Loucy (cell line): ENCODE measurements around the gene NRG2.

Source experiments
- EZH2phosphoT487 ChIP-seq: fragments of 200-600 bp; IDR thresholded peaks from 2 replicates; pipeline ENCODE4 v1.6.1; 2018; ENCODE audit warnings: antibody characterized with exemption, mild to moderate bottlenecking, moderate library complexity, borderline replicate concordance
- TF ChIP-seq, protein P1 (sequence below): fragments of 200-600 bp; sonication (generic); conservative IDR thresholded peaks from 2 replicates; pipeline ENCODE4 v1.5.1; 2014; ENCODE audit warnings: mild to moderate bottlenecking, antibody characterized with exemption, low read length

DNA sequence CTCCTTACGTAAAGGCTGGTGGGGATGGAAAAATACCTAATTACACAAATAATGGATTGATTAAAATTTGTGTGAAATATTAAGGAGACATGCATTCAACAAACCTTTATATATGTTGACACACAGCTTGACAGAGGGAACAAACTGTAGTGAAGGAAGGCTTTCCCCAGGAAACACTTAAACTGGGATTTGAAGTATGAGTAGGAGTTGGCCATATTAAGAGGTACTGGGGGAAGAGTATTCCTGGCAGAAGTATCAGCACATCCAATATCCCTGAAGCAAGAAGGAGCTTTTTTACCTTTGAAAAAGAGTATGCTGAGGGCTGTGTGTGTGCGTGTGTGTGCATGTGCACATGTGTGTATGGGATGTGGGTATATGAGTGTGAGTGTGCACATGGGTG lies 136.4 kb downstream of the NRG2 start:
- TF ChIP-seq, protein P1, sequence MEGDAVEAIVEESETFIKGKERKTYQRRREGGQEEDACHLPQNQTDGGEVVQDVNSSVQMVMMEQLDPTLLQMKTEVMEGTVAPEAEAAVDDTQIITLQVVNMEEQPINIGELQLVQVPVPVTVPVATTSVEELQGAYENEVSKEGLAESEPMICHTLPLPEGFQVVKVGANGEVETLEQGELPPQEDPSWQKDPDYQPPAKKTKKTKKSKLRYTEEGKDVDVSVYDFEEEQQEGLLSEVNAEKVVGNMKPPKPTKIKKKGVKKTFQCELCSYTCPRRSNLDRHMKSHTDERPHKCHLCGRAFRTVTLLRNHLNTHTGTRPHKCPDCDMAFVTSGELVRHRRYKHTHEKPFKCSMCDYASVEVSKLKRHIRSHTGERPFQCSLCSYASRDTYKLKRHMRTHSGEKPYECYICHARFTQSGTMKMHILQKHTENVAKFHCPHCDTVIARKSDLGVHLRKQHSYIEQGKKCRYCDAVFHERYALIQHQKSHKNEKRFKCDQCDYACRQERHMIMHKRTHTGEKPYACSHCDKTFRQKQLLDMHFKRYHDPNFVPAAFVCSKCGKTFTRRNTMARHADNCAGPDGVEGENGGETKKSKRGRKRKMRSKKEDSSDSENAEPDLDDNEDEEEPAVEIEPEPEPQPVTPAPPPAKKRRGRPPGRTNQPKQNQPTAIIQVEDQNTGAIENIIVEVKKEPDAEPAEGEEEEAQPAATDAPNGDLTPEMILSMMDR = no peak
- TF ChIP-seq EZH2phosphoT487 = no peak
